ENCODE data around the gene JADE2. TPM values are rescaled to one million over a fixed set of nuclear protein-coding genes. Genes with fewer than 3 reads are reported as not detected.
A peak's percentile ranks its signal among the peaks of the same experiment; 100 is the strongest.

JADE2 gene
- total RNA-seq, 2 donors from 2014 or later = 37.5 to 47.6 TPM

- no peak for TF ChIP-seq CTCF (IDR thresholded peaks at IDR 0.05)
- H3K9me3 ChIP-seq = no peaks in the 10 kb centered on the region
- H3K27ac ChIP-seq = no peak overlapping the region
- H3K27me3 ChIP-seq = no peaks in the 10 kb centered on the region
- H3K36me3 ChIP-seq = peaks cover 55% of the 10 kb centered on the region
- no peak overlapping the region for H3K4me3 ChIP-seq
- no peak for DNase-seq (ENCODE audit: low spot score)
- H3K4me1 ChIP-seq = peaks cover 0 to 43% of the 10 kb centered on the region in 2 donors
Measured at GRCh38 chr5:134538296-134538695, 12.8 kb downstream of the JADE2 start.

GRCh38 chr5:134539732-134540131, 14.3 kb downstream of the JADE2 start:
- Histone ChIP-seq H3K27me3 (no peaks in the 10 kb centered on the region), H3K36me3 (peaks cover 55% of the 10 kb centered on the region), H3K27ac (no peak overlapping the region), H3K9me3 (no peaks in the 10 kb centered on the region), H3K4me1 (peaks cover 0 to 43% of the 10 kb centered on the region in 2 donors), H3K4me3 (no peak overlapping the region)
- TF ChIP-seq CTCF (IDR thresholded peaks at IDR 0.05) = no peak
- DNase-seq (ENCODE audit: low spot score) = no peak

GRCh38 chr5:134540747-134541733, 15.6 kb downstream of the JADE2 start:
- peaks cover 57% of the 10 kb centered on the region for H3K36me3 ChIP-seq
- no peaks in the 10 kb centered on the region for H3K9me3 ChIP-seq
- no peak for DNase-seq (ENCODE audit: low spot score)
- no peak overlapping the region for H3K4me3 ChIP-seq
- no peaks in the 10 kb centered on the region for H3K27me3 ChIP-seq
- TF ChIP-seq CTCF (IDR thresholded peaks at IDR 0.05) = no peak
- H3K4me1 ChIP-seq = peaks cover 0 to 56% of the 10 kb centered on the region in 2 donors
- no peak overlapping the region for H3K27ac ChIP-seq

- no peak for DNase-seq (ENCODE audit: low spot score)
- H3K9me3 ChIP-seq = no peaks in the 10 kb centered on the region
- H3K27ac ChIP-seq = peak overlapping the region in 1 of 2 donors; percentile 14
- peaks cover 0 to 62% of the 10 kb centered on the region in 2 donors for H3K4me1 ChIP-seq
- TF ChIP-seq CTCF (IDR thresholded peaks at IDR 0.05) = no peak
- H3K4me3 ChIP-seq = no peak overlapping the region
- H3K36me3 ChIP-seq = peaks cover 54% of the 10 kb centered on the region
- H3K27me3 ChIP-seq = no peaks in the 10 kb centered on the region
Measured at GRCh38 chr5:134541736-134542376, 16.4 kb downstream of the JADE2 start.

- Histone ChIP-seq H3K36me3 (peaks cover 39% of the 10 kb centered on the region), H3K4me1 (peaks cover 0 to 74% of the 10 kb centered on the region in 2 donors), H3K4me3 (no peak overlapping the region), H3K9me3 (no peaks in the 10 kb centered on the region), H3K27me3 (no peaks in the 10 kb centered on the region), H3K27ac (peak overlapping the region; percentile 19 to 74)
- no peak for DNase-seq (ENCODE audit: low spot score)
- TF ChIP-seq CTCF (IDR thresholded peaks at IDR 0.05) = no peak
Measured at GRCh38 chr5:134543820-134544614, 18.5 kb downstream of the JADE2 start.
